ENCODE results near the gene TMEM132C.

The TMEM132C gene

GRCh38 chr12:128662101-128662500, 395.1 kb downstream of the TMEM132C start:
- no peak for DNase-seq (ENCODE audit: low spot score)

GRCh38 chr12:128664501-128664900, 397.5 kb downstream of the TMEM132C start:
- no peak for DNase-seq (ENCODE audit: low spot score)

GRCh38 chr12:128667193-128667592, 400.2 kb downstream of the TMEM132C start:
- DNase-seq (ENCODE audit: low spot score): no peak

DNA sequence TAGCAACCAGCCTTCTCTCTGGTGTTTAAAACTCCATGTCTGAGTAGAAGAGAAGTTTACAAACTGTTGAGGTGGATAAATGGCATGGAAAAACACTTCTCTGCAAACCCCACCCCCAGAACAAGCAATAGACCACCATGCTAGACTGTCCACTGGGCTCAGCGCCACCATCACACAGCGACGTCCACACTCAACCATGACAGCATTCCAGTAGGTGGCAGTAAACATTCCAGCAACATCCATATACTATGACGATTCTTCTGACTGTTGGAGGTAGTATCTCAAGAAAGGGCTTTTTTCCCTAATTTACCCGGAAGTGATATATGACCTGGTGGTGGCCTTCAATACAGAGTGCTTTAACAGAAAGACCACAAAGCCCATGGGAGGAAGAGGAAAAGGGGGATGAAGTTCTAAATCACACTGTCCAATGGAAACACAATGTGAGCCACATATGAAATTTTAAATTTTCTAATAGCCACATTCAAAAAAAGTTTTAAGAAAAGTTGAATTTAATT, 404.6 kb downstream of the TMEM132C start:
- no peak for DNase-seq (ENCODE audit: low spot score)

- no peak for DNase-seq (ENCODE audit: low spot score)
Measured at GRCh38 chr12:128672428-128672827, 405.5 kb downstream of the TMEM132C start.

- DNase-seq (ENCODE audit: low spot score): no peak
Measured at GRCh38 chr12:128672893-128673292, 405.9 kb downstream of the TMEM132C start.

DNA sequence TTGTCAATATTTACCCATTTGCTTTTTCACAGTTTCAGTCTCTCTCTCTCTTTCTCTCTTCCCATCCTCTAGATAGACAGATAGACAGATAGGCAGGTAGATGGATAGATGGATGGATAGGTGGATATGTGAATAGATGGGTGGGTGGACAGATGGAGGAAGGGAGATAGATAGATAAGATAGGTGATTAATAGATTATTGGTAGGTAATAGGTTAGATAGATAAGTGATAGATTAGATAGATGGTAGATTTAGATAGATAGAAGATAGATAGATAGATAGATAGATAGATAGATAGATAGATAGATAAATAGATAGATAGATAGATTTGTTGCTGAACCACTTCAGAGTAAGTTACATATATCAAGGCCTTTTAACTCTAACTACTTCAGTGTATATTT, 408.6 kb downstream of the TMEM132C start:
- no peak for DNase-seq (ENCODE audit: low spot score)

- no peak for DNase-seq (ENCODE audit: low spot score)
Measured at GRCh38 chr12:128680555-128680954, 413.6 kb downstream of the TMEM132C start.

GRCh38 chr12:128682548-128683275, 415.7 kb downstream of the TMEM132C start:
- DNase-seq (ENCODE audit: low spot score): no peak

GRCh38 chr12:128684352-128684751, 417.4 kb downstream of the TMEM132C start:
- DNase-seq (ENCODE audit: low spot score): no peak

DNA sequence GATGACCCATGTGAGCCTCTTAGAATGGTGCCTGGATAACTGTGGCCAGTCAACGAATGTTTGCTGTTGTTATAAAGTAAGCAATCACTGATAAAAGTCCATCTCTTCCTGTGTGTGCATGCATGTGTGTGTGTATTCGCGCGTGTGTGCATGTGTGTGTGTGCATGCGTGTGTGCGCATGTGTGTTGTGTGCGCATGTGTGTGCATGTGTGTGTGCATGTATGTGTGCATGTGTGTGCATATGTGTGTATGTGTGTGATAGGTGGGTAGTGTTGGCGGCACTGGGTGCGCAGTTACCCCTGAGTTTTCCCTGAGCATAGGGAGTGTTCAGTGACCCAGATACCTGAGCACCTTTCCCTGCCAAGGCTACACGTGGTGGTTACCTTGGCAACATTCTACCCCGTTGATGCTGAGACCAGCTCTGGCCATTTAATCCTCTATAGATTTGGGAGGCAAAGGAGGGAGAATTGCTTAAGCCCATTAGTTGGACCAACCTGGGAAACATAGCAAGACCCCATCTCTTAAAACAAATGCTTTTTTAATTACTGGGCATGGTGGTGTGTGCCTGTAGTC, 419.0 kb downstream of the TMEM132C start:
- no peak for DNase-seq (ENCODE audit: low spot score)

- no peak for DNase-seq (ENCODE audit: low spot score)
Measured at GRCh38 chr12:128687851-128688250, 420.9 kb downstream of the TMEM132C start.

DNA sequence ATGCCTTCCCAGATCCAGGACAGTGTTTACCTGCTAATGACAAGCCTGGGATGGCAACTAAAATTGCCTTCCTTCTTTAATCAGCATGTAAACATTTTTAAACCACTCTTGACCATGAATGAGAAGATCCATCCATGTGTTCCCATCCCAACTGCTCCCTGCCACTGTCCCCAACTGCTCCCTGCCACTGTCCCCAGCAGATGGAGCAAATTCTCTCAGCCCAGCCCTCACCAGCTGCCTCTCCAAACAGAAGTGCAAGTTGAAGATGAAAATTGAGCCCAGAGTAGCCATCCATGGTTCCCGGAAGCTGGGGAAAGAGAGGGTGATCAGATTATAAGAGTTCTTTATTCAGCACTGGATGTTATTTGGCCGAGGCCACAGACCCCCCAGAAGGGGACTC, 423.7 kb downstream of the TMEM132C start:
- no peak for DNase-seq (ENCODE audit: low spot score)

GRCh38 chr12:128693115-128693514, 426.1 kb downstream of the TMEM132C start:
- DNase-seq (ENCODE audit: low spot score): peak; percentile 25

GRCh38 chr12:128693771-128694170, 426.8 kb downstream of the TMEM132C start:
- no peak for DNase-seq (ENCODE audit: low spot score)

DNA sequence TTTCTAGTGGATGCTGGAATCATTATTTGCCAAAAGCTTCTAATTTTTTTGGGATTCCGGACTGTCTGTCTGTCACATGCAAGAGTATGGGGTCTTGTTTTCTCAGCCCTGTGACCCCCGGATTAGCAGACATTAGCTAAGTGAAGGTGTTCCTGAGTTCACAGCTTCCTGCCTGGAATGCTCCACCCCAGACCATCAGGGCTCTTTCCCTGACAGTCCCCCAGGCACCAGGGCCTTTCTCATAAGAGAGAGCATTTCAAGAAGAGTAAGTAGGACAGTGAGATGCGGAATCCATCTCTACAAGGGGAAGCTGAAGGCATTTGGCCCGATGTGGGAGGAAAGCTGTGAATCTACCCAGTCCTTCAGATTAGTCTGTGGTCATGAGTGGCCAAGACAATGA, 427.5 kb downstream of the TMEM132C start:
- no peak for DNase-seq (ENCODE audit: low spot score)

- no peak for DNase-seq (ENCODE audit: low spot score)
Measured at GRCh38 chr12:128695697-128696096, 428.7 kb downstream of the TMEM132C start.

- DNase-seq (ENCODE audit: low spot score): no peak
Measured at GRCh38 chr12:128698301-128698972, 431.5 kb downstream of the TMEM132C start.

GRCh38 chr12:128699106-128699505, 432.1 kb downstream of the TMEM132C start:
- DNase-seq (ENCODE audit: low spot score): no peak

DNA sequence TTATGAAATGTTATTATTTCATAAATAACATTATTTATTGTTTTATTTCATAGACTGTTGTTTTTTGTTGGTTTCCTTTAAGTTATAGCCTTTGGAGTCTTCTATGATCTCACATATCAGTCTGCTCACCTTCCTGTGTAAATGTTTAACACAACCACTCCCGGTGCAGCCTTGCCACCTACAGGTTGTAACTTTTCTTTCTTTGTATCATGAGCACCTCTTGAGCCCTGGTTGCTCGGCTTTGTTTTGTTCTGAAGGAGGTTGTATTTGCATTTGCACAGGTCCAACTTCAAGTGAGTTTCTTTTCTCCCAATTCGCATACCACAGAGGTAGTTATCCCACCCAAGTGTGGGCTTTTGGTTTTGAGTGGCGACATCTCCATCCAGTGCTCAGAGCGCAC, 435.4 kb downstream of the TMEM132C start:
- no peak for DNase-seq (ENCODE audit: low spot score)

- DNase-seq (ENCODE audit: low spot score): no peak
Measured at GRCh38 chr12:128705140-128705539, 438.2 kb downstream of the TMEM132C start.

DNA sequence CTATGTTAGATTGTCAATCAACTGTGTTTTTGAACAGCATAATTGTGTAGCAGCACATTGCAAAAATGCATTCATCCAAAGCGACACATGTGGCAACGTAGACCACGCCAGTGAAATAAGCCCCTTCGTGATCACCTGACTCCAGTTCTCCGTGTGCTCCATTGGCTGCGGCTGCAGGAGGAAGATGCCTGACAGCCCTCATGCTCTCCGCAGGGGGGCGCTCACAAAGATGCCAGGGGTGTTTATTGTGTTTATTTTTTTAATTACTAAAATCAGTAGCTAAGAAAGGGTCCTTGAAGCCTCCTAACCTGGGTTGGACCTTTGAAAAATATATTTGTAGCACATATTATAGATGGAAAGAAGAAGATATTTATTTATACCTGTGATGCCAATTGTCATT, 440.5 kb downstream of the TMEM132C start:
- no peak for DNase-seq (ENCODE audit: low spot score)

DNA sequence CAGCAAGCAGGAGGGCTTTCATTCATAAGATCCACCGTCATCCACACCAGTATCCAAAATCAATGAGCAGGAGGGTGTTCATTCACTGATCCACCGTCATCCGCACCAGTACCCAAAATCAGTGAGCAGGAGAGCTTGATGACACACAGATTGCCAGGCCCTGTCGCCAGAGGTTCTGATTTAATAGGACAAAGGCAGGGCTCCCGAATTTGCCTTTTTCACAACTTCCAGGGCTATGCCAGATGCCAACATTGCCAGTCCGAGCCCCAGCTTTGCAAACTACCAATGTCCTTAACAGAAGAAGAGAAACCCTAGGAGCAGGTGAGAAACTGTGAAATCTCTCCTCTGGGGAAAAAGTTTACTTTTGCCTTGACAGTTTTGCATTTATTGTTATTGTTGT, 441.8 kb downstream of the TMEM132C start:
- no peak for DNase-seq (ENCODE audit: low spot score)
